WI38 (cell line): ENCODE data around the gene STIM1.

ENCODE experiments used
- H3K4me3 ChIP-seq: 2 replicates; pipeline ENCODE4 v1.5.1; 2011; ENCODE audit warnings: low read depth, mild to moderate bottlenecking, control low read depth, low read length
- CTCF ChIP-seq: IDR thresholded peaks from 2 replicates; pipeline ENCODE4 v1.5.1; 2012; ENCODE audit warnings: low read depth, mild to moderate bottlenecking, control low read depth, low read length

The STIM1 gene

DNA sequence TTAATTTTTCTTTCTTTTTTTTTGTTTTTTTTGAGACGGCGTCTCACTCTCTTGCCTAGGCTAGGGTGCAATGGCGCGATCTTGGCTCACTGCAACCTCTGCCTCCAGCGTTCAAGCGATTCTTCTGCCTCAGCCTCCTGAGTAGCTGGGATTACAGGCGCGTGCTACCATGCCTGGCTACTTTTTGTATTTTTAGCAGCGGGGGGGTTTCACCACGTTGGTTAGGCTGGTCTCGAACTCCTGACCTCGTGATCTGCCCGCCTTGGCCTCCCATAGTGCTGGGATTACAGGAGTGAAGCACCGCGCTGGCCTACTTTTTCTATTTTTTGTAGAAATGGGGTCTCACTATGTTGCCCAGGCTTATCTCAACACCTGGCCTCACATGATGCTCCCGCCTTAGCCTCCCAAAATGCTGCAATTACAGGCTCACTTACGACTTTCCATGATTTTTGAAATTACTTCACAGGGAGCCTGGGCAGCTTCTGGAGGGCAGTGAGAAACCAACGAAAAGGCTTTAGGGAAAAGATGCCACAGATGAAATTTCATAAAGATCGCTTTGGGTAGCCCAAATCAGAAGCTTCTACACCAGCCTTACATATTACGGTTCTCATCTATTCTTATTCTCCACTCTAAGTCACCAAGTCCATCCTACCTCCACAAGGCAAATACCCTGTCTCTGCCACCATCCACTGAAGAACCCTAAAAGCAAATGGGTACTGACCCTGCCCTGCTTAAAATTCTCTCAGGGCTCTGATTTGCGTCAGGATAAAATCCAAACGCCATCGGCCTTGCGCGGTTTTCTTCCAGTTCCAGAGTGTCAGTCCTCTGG, 238.3 kb downstream of the STIM1 start:
- H3K4me3 ChIP-seq, result peak overlapping the region; percentile 82
- no peak for TF ChIP-seq CTCF

- H3K4me3 ChIP-seq, result peak within 1 kb of the TSS; percentile 82
- TF ChIP-seq CTCF, result no peak
Measured at GRCh38 chr11:4094348-4095291, 239.2 kb downstream of the STIM1 start, which contains the start of gene RRM1. Gene RRM1, plus strand, starts transcription at chr11:4094799. Its CDS starts 214 bp downstream, at chr11:4095013.

- no peak for TF ChIP-seq CTCF
- peak overlapping the region; percentile 82 for H3K4me3 ChIP-seq
Measured at GRCh38 chr11:4095509-4096230, 240.2 kb downstream of the STIM1 start.

DNA sequence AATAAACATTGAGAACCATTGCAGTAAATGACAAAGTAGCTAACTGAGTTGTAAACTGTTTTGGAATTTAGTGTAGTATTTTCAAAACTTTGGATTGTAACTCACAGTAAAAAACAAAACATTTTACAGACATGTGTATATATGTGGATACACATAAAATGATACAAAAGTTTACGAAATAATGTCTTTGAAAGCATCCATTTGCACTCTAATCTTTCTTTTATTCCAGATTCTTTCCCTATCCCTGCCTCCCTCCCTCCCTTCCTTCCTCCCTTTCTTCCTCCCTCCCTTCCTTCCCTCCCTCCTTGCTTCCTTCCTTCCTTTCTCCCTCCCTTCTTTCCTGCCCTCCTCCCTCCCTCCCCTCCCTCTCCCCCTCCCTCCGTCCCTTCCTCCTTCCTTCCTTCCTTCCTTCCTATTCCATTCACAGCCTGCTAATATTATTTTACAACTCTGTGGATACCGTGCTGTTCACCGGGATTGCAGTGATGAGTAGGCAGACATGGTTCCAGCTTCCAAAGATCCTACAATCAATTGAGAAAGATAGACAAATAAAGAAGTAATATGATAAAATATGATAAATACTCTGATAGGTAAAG, 242.7 kb downstream of the STIM1 start:
- TF ChIP-seq CTCF, result no peak
- no peak overlapping the region for H3K4me3 ChIP-seq

GRCh38 chr11:4102711-4103110, 247.2 kb downstream of the STIM1 start:
- H3K4me3 ChIP-seq, result no peak overlapping the region
- TF ChIP-seq CTCF, result no peak

DNA sequence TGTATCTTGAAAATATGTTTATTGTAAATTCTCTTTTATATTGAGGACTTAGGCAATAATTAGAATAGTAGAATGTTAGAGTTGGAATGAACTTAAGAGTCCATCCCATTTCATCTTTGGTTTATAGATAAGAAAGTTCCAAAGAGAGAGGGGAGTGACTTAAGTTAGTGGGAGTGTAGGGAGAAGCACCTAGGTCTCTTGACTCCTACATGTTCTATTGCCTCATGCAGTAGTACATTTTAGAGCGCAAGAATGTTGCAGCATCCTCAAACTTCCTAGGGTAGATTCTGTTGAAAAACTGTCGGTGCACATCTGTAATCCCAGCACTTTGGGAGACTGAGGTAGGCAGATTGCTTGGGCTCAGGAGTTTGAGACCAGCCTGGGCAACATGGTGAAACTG, 247.8 kb downstream of the STIM1 start:
- TF ChIP-seq CTCF, result no peak
- no peak overlapping the region for H3K4me3 ChIP-seq
